Measurements from ENCODE around the gene R3HDM2.

Gene R3HDM2

GRCh38 chr12:57248934-57249742, 181.7 kb downstream of the R3HDM2 start:
- intact Hi-C loops (cut with DNase I; ENCODE audit: low total_unique reads) = no loop called here
- Histone ChIP-seq H3K9me3 (no peaks in the 10 kb centered on the region), H3K4me3 (no peak overlapping the region), H3K4me1 (no peaks in the 10 kb centered on the region), H3K27me3 (peaks cover 0 to 14% of the 10 kb centered on the region in 2 donors), H3K27ac (no peak overlapping the region), H3K36me3 (no peaks in the 10 kb centered on the region)
- no peak for DNase-seq
- no peak for TF ChIP-seq CTCF (IDR thresholded peaks at IDR 0.05)

DNA sequence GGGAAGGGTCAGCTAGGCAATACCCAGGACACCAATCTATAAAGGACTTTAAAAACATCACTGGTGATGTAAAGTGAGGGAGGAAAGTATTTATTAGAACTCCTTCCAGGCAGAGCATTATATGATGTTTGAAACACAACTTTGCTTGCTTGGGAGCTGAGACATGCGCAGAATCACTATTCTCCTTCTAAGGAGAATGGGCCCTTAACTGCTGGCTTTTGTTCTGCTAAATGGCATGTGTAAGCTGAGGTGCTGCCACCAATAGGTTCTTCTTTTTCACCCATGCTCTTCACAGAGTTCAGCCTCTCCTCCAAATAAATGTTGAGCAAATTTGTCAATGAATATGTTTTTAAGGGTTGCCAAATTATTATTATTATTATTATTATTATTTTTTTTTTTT, 183.8 kb downstream of the R3HDM2 start:
- no peak for TF ChIP-seq CTCF (IDR thresholded peaks at IDR 0.05)
- Histone ChIP-seq H3K4me1 (peaks cover 6 to 21% (median 17%) of the 10 kb centered on the region in 4 donors), H3K27me3 (peaks cover 3 to 35% of the 10 kb centered on the region in 2 donors), H3K27ac (no peak overlapping the region), H3K36me3 (no peaks in the 10 kb centered on the region), H3K4me3 (no peak overlapping the region), H3K9me3 (no peaks in the 10 kb centered on the region)
- intact Hi-C loops (cut with DNase I; ENCODE audit: low total_unique reads) = no loop called here
- DNase-seq = no peak

- Histone ChIP-seq H3K4me1 (peaks cover 6 to 48% (median 42%) of the 10 kb centered on the region in 4 donors), H3K27me3 (peaks cover 7 to 60% of the 10 kb centered on the region in 2 donors), H3K36me3 (no peaks in the 10 kb centered on the region), H3K27ac (no peak overlapping the region), H3K9me3 (no peaks in the 10 kb centered on the region), H3K4me3 (no peak overlapping the region)
- peak in 1 of 2 donors; percentile 54 for DNase-seq
- no peak for TF ChIP-seq CTCF (IDR thresholded peaks at IDR 0.05)
- intact Hi-C loops (cut with DNase I; ENCODE audit: low total_unique reads) = no loop called here
Observed at GRCh38 chr12:57244312-57244696, 186.5 kb downstream of the R3HDM2 start.

DNA sequence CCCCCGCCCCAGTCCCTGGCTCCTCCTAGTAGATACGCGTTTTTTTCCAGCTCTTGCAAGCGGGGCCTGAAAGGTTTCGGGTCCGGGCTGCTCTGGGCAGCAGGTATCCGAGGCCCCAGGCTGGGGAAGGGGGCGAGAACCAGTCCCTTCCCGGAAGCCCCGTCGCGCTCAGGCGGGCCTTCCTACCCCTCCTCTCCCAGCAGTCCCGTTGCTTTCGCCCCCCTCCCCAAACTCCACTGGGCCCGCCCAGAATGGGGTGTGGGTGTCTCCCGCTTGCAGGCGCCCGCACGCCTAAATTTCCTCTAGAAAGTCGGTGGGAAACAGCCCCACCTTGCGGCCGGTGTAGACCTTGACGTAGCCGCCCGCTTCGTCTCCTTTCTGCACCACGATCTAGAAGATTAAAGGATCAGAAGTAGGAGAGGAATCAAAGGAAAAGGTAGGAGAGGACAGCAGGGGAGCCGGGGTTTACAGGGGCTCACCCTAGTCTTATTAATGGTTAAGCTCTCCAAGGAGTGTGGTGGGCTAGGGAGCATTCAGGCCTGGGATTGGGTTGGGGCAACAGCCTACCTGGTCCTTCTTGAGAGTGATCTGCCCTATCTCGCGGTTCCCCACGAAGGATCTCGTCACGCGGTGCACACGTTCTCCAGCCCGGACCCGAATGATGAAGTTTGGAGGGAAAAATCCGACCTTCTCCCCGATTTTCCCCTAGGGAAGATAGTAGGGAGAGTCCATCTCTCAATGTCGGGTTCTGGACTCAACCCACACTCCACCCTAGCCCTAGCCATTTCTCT, 187.1 kb downstream of the R3HDM2 start:
- Histone ChIP-seq H3K27me3 (peaks cover 7 to 54% of the 10 kb centered on the region in 2 donors), H3K36me3 (no peaks in the 10 kb centered on the region), H3K27ac (no peak overlapping the region), H3K9me3 (no peaks in the 10 kb centered on the region), H3K4me3 (peak overlapping the region in 1 of 2 donors; percentile 33), H3K4me1 (peaks cover 10 to 54% (median 46%) of the 10 kb centered on the region in 4 donors)
- intact Hi-C loops (cut with DNase I; ENCODE audit: low total_unique reads) = no loop called here
- DNase-seq = peak; percentile 71 to 84
- peak; percentile 68 to 69 for TF ChIP-seq CTCF (IDR thresholded peaks at IDR 0.05)

DNA sequence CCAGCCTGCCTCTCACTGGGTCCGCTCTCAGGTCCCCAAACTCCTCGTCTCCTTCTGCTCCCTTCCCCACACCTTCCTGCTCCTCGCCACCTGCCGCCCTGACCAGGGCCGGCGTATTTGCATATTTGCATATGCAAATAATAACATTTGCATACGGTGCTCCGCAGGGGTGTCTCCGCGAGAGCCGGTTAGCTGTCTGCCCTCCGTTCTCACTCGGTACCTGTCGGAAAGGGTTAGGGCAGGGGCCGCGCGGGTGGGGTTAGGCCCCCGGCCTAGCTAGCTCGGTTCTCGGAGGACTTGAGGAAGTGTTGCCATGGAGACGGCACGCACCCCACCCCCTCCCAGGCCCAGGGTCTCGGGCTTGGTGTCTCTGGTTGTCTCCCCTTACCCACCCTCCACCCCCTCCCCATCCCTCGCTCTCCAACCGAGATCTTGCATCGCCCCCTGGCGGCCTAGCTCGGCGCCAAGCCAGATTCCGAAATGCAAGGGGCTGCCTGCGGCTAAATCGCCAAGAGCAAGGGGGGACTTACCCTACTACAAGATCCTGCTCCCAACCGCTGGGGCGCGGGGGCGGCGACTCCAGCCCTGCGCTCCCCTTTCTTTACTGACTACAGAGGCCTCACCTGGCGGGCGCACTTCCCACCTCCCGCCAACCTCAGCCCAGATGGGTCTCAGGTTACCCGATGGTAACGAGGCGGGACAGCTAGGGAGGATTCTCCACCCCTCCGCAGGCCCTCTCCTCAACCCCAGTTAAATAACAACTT, 188.0 kb downstream of the R3HDM2 start:
- Histone ChIP-seq H3K4me3 (peak overlapping the region in 1 of 2 donors; percentile 33), H3K27ac (no peak overlapping the region), H3K36me3 (no peaks in the 10 kb centered on the region), H3K9me3 (no peaks in the 10 kb centered on the region), H3K4me1 (peaks cover 11 to 63% (median 55%) of the 10 kb centered on the region in 4 donors), H3K27me3 (peaks cover 7 to 54% of the 10 kb centered on the region in 2 donors)
- TF ChIP-seq CTCF (IDR thresholded peaks at IDR 0.05) = peak; percentile 34 to 49
- DNase-seq = peak in 1 of 2 donors; percentile 75
- intact Hi-C loops (cut with DNase I; ENCODE audit: low total_unique reads) = no loop called here

Data from tibial artery (tissue), 4 donors.